GM21619 (cell line): ENCODE results near the gene MIF.
"Not testable (repeated sequence)": the region's sequence is repeated elsewhere in the genome, so short reads cannot be mapped to it uniquely, and the experiment has no call there.

ENCODE experiments used
- ATAC-seq: cut with Tn5 transposase; IDR thresholded peaks from one replicate; pipeline ENCODE4 v1.9.1; 2021; ENCODE audit not compliant: unreplicated experiment

The MIF gene

GRCh38 chr22:23938328-23939016 lies 44.3 kb downstream of the MIF start:
- ATAC-seq: no peak

GRCh38 chr22:23939017-23939357 lies 44.8 kb downstream of the MIF start:
- ATAC-seq: no peak

GRCh38 chr22:23940166-23940565 lies 46.0 kb downstream of the MIF start:
- ATAC-seq: not testable (repeated sequence)
